HT1080 (cell line): Measurements from ENCODE around the gene GOLT1A. TPM values are rescaled to one million over a fixed set of nuclear protein-coding genes. Genes with fewer than 3 reads are reported as not detected.
"Not testable (repeated sequence)": the region's sequence is repeated elsewhere in the genome, so short reads cannot be mapped to it uniquely, and the experiment has no call there.

ENCODE experiments used
- DNase-seq: peaks from one replicate; pipeline ENCODE4 v3.0.0-alpha.2; 2015; ENCODE audit warnings: low read depth
- total RNA-seq: library from RNA; depleted of rRNA; stranded (reverse); fragments of >200 nt; shearing (Covaris generic); gene quantifications from 2 replicates; pipeline ENCODE4 v1.2.3, GENCODE V29; 2014

GOLT1A gene
- total RNA-seq, 1 experiment from 2014 or later, result not detected

DNA sequence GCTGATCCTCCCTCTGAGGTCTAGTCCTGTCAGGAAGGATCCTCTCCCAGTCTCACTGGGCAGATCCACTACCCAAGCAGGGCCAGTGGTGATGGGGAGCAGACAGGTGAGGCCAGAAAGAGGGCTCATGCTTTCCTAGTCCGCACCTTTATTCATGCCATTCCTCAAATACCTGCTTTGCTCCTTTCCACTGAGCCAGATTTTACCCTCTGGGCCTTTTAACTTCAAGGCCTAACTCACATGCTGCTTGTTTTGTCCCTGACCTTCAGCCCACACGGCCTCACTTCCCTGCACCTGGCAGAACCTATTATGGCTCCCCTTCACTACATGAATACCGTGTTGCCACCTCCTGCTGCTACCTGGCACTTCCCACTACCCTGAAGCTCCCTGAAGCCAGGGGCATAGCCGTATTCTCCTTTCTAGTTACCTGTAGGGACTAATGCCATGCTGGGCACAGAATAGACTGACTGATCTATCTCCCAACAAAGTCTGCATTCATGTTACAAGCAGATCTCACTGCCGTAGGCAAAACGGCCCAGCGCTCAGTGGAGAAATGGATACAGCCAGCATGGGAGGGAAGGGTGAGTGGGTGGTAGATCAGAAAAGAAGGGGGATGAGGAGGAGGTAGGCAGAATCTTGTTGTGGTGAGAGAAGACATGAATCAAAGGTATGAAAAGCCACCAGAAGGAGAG is 36.1 kb upstream of the GOLT1A start:
- DNase-seq, result no peak

GRCh38 chr1:204248954-204249353 is 35.2 kb upstream of the GOLT1A start:
- DNase-seq, result no peak

- DNase-seq, result no peak
Observed at GRCh38 chr1:204246876-204247275, 33.1 kb upstream of the GOLT1A start.

- no peak for DNase-seq
Observed at GRCh38 chr1:204242920-204243319, 29.1 kb upstream of the GOLT1A start.

DNA sequence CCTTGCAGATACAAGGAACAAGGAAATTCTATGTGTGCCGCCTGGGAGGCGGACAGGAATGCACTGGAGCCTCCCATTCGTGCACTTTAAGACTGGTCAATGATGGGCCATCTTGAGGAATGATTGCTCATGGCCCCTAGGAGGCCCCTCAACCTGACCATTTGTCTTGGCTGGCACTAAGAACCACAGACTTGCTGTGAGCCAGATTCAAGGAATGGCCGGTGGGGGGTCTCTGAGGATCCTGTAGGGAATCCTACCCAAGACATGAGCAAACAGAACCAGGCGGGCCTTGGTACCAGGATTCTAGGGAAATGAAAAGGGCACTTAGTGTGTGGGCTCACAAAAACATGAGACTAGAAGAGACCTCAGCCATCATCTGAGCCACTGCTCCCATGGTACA is 28.1 kb upstream of the GOLT1A start:
- no peak for DNase-seq

GRCh38 chr1:204241050-204241449 is 27.3 kb upstream of the GOLT1A start:
- DNase-seq, result peak; percentile 38

GRCh38 chr1:204240233-204240632 is 26.4 kb upstream of the GOLT1A start:
- DNase-seq, result no peak

GRCh38 chr1:204239401-204239800 is 25.6 kb upstream of the GOLT1A start:
- not testable (repeated sequence) for DNase-seq

DNA sequence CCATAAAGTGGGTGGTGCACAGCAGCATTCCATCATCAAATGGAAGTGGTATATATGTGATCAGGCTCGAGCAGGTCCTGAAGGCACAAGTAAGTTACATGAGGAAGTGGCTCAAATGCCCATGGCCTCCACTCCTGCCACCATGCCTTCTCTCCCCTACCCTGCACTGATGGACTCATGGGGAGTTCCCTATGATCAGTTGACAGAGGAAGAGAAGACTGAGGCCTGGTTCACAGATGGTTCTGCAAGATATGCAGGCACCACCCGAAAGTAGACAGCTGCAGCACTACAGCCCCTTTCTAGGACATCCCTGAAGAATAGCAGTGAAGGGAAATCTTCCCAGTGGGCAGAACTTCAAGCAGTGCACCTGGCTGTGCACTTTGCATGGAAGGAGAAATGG is 24.7 kb upstream of the GOLT1A start:
- not testable (repeated sequence) for DNase-seq

- DNase-seq, result not testable (repeated sequence)
Observed at GRCh38 chr1:204237515-204237914, 23.7 kb upstream of the GOLT1A start.

GRCh38 chr1:204232526-204232925 is 18.7 kb upstream of the GOLT1A start:
- no peak for DNase-seq

- DNase-seq, result no peak
Observed at GRCh38 chr1:204230211-204230610, 16.4 kb upstream of the GOLT1A start.

GRCh38 chr1:204228896-204229295 is 15.1 kb upstream of the GOLT1A start:
- DNase-seq, result no peak

DNA sequence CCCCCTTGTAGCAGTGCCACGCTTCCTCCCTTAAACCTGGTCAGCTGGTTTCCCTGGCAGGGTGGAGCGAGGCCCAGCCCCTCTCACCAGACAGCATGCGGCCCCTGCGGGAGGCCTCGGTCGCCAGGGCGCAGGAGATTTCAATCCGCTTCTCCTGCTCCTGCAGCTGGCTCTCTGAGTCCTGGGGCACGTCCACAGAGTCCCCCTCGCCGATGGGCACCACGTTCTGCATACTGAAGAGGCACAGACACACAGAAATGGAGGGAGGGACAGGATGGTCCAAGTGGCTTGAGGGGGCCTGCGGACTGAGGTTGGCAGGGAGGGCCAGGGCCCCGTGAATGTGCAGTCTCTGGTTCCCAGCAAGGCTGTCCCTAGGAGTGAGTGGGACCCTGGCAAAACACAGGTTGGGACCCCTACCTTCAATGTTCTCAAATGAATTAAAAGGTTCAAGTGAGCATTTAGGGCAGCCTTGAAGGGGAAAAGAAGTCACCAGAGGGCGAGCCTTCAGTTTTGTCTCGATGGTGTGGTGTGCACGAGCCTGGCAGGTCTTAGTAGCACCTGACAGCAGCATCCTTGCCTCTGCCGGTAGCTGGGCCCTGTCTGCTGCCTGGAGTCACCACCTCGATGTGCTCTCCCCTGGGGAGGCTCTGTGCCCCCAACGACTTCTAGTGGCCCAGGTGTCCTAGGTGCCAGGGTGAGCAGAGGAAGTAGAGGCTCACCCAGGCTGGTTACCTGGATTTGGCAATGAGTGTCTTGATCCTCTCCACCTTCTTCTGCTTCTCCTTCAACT is 14.4 kb upstream of the GOLT1A start:
- DNase-seq, result no peak

GRCh38 chr1:204227351-204227750 is 13.6 kb upstream of the GOLT1A start:
- DNase-seq, result no peak

DNA sequence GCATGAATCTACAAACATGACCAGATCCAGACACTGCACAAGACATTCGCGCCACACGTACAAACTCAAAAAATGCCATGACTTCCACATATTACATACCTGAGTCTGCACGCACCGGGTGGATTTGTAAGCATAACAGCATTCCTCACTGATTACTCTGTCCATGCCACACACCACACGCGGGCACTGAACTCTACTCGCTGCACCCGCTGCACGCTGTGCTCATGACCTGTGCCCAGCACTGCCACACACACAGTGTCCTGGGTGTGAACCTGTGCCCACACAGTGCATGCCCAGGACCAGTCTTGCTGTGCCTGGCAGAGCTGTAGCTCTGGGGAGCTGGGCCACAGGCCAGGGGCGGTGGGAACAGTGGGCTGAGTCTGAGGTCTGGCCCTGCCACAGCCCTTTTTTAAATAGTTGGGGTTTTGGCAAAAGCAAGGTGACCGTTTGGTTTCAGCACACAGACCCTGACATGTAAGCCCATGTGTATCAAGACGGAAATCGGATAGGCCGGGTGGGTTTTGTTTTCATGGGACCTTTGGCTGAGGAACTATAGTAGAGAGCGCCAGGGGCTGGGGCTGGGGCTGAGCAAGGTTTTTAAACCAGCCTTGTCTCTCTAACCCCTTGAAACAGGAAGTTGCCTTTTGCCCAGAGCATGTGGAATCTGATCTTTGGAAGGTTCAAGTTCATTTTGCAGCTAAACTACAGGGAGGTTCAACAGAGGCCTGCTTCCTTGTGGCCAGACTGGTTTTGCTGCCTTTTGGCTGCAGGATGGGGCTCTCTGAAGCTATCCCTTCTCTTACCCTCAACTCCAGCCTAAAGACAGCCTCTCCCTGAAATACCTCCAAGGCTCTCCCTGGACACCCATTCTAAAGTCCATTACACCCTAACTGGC is 12.3 kb upstream of the GOLT1A start:
- peak; percentile 30 for DNase-seq

DNA sequence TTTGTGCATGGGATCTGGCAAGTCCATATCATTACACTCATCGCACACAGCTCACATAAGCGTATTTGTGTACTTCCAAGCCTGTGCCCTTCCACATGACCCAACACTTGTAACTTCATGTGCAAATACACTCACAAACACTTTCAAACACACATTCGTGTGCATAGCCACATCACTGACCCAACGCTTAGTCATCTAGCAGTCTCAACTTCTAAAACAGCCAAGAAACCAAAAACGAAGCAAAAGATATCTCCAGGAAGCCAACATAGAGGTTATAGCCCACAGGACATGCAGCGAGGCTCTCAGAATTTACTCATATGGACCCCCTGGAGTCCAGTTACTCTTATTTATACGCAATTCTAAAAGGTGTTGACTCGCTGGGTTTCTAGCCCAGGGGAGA is 10.9 kb upstream of the GOLT1A start:
- no peak for DNase-seq

DNA sequence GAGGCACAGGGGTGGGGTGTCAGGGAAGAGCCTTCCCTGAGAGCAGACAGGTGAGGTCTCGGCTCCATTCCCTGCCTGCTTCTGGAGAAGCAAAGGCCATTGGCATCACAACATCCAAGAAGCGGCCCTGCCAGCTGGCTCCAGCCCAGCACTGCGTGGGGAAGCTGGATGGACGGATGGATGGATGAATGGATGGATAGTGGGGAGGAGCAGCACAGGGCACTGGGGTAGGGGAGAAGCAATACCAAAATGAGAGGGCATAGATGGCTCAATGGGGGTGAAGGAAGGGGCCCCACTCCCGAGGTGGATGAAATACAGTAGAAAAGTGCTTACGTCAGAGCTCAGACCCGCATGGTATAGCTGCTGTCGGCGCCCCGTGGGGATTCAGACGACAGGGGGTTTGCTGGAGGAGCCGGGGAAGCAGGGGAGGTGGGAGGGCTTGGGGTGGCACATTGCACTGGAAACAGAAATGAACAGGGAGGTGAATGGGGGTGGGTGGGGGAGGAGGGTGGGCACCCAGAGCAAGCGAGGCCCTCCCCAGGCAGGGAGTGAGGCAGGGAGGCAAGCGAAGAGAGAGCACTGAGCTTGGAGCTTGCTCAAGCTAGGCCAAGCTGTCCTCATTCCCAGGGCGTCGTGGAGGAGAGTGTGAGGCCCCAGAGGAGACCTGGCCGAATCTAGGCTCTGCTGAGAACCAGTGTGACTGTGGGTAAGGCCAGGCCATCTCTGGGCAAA is 9.5 kb upstream of the GOLT1A start:
- DNase-seq, result no peak

DNA sequence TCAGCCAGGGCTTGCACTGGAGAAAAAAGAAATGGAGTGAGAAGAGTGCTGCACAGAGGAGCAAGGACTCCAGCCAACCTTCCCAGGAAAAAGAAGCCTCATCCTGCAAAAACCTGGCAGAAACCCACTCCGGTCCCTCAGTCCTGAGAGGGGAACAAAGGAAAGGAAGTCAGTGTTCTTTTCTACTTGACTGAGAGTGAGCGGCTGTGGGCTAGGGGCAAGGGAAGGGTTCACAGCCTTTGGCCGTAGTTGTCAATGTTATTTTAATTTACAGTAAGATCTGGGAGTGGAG is 8.9 kb upstream of the GOLT1A start:
- DNase-seq, result no peak

DNA sequence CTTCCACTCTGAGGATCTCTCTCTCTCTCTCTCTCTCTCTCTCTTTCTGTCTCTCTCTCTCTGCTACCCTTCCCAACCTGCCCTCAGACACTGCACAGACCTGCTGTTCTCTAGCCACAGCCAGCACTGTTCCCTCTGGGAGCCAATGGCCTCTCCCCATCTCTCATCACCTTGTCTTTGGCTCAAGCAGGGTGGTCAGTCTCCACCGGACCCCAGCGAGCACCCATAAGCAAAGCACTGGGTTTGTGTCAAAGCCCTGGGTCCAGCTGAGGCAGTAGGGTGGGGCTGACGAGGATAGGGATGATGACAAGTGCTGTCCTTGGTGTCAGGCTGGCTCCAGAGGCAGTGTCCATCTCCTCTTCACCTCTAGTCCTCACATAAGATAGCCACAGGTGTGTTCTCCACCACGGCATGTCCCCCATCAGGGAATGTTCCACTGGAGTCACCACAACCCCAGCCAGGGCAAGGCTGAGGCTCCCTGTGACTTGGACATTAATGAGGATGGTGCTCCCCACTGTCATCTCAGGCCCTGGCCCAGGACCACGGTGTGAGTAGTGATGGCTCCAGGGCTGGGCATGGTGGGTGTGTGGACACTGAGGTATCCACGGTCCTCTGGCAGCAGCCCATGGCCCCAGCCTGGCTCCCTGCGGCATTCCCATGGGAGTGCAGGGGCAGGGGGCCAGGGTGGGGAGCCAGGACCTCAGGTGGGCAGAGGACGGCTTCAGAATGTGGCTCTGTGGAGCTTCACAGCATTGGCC is 8.4 kb upstream of the GOLT1A start:
- DNase-seq, result no peak

DNA sequence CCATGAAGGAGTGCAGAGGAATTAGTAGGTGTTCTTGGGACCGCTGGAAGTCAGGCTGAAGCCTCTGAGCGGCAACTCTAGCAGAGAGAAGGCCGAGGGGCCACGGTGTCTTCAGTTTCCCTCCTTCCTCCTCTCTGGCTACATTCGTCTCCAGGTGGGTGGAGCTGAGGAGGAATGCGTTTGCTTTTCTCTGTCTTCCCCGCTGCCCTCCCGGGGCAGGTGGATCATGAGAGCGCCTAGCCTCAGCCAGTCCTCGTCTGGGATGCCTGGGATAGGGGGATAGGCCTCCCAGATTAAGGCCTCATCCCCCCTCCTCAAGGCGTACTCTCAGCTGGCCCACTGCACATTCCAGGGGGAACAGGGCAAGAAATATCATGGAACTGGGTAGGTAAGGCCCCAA is 7.5 kb upstream of the GOLT1A start:
- DNase-seq, result no peak
